PFSK-1 (cell line): ENCODE measurements around the gene PPFIA1.

Experiments
- FOXP2 ChIP-seq: optimal IDR thresholded peaks from 2 replicates; pipeline ENCODE3; 2011; ENCODE audit warnings: borderline replicate concordance, control low read depth, inconsistent platforms; ENCODE audit not compliant: insufficient read depth; ENCODE audit errors: extremely low read length, extremely low read depth
- POLR2AphosphoS5 ChIP-seq: IDR thresholded peaks from 2 replicates; pipeline ENCODE4 v1.6.1; 2012; ENCODE audit warnings: low read depth, mild to moderate bottlenecking, control low read depth, low read length, moderate library complexity
- SIN3A ChIP-seq: IDR thresholded peaks from 2 replicates; pipeline ENCODE4 v1.6.1; 2012; ENCODE audit warnings: mild to moderate bottlenecking, low read length, moderate library complexity, borderline replicate concordance; ENCODE audit not compliant: insufficient read depth
- TAF1 ChIP-seq: IDR thresholded peaks from 2 replicates; pipeline ENCODE4 v1.6.1; 2012; ENCODE audit warnings: low read length, control low read depth, borderline replicate concordance; ENCODE audit not compliant: insufficient read depth
- TF ChIP-seq, protein P1 (sequence below), 2 experiments: IDR thresholded peaks; 2 replicates each; pipeline versions ENCODE4 v1.6.1 to v1.8.0; 2011 to 2012; ENCODE audit warnings: low read depth in 2 of 2, low read length in 2 of 2, control low read depth in 1 of 2, inconsistent platforms in 1 of 2, mild to moderate bottlenecking in 1 of 2, moderate library complexity in 1 of 2; ENCODE audit not compliant: insufficient read depth in 1 of 2

Gene PPFIA1

GRCh38 chr11:70317581-70318305, 47.3 kb downstream of the PPFIA1 start:
- TF ChIP-seq POLR2AphosphoS5 (no peak), SIN3A (no peak), FOXP2 (no peak), TAF1 (no peak)
- TF ChIP-seq, protein P1, sequence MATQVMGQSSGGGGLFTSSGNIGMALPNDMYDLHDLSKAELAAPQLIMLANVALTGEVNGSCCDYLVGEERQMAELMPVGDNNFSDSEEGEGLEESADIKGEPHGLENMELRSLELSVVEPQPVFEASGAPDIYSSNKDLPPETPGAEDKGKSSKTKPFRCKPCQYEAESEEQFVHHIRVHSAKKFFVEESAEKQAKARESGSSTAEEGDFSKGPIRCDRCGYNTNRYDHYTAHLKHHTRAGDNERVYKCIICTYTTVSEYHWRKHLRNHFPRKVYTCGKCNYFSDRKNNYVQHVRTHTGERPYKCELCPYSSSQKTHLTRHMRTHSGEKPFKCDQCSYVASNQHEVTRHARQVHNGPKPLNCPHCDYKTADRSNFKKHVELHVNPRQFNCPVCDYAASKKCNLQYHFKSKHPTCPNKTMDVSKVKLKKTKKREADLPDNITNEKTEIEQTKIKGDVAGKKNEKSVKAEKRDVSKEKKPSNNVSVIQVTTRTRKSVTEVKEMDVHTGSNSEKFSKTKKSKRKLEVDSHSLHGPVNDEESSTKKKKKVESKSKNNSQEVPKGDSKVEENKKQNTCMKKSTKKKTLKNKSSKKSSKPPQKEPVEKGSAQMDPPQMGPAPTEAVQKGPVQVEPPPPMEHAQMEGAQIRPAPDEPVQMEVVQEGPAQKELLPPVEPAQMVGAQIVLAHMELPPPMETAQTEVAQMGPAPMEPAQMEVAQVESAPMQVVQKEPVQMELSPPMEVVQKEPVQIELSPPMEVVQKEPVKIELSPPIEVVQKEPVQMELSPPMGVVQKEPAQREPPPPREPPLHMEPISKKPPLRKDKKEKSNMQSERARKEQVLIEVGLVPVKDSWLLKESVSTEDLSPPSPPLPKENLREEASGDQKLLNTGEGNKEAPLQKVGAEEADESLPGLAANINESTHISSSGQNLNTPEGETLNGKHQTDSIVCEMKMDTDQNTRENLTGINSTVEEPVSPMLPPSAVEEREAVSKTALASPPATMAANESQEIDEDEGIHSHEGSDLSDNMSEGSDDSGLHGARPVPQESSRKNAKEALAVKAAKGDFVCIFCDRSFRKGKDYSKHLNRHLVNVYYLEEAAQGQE (IDR thresholded peaks at IDR 0.05; ENCODE audit: insufficient read depth in 1 of 2, low read depth in 2 of 2, low read length in 2 of 2), result no peak

DNA sequence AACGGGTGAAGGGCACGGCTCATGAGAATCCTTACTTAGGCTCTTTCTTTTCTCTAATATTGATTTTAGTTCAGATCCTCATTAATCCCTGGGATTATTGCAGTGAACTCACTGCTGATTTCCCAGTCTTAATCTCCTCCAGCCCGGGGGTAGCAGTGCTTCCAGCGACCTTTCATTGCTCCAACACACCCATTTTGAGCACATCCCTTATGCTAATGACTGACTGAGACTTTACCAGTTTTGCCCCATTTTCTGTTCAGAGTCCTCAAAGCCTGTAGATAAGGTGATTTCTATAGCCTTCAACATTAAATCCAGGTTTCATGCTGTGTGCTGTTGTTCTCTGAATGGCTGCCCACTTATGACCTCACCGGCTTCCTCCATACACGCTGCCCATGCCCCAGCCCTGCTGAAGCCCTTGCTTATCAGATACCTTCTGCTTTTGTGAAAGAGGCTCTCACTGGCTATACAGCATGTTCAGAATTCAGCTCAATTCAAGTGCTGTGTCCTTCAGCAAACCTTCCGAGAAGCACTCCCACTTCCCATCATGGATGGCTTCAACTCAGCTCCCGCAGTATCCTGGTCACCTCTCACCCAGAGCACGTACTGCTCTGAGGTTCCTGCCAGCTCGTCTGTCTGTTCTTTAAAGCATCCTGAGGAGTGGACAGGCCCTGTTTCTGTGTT, 49.0 kb downstream of the PPFIA1 start:
- TF ChIP-seq FOXP2, result no peak
- no peak for TF ChIP-seq TAF1
- TF ChIP-seq SIN3A, result no peak
- TF ChIP-seq, protein P1 (IDR thresholded peaks at IDR 0.05; ENCODE audit: insufficient read depth in 1 of 2, low read depth in 2 of 2, low read length in 2 of 2), result no peak
- TF ChIP-seq POLR2AphosphoS5, result no peak

DNA sequence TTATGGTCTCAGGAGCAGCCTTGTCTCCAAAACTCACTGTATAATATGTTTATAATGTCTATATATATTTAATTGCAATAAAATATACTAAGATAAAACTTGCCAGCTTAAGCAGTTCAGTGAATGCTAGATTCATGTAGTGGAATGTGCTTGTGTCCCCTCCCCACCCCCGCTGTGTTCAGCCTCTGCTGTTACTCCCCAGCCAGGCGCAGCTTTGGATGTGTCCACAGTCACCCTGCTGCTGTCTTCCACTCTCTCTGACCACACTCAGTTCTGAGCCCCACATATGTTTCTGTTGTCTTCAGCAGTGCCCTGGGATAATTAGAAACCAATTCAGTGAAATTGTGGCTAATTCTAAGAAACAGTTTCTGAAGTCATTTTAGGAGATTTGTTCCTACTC, 52.2 kb downstream of the PPFIA1 start:
- no peak for TF ChIP-seq SIN3A
- TF ChIP-seq, protein P1 (IDR thresholded peaks at IDR 0.05; ENCODE audit: insufficient read depth in 1 of 2, low read depth in 2 of 2, low read length in 2 of 2), result no peak
- no peak for TF ChIP-seq FOXP2
- TF ChIP-seq TAF1, result no peak
- TF ChIP-seq POLR2AphosphoS5, result no peak

DNA sequence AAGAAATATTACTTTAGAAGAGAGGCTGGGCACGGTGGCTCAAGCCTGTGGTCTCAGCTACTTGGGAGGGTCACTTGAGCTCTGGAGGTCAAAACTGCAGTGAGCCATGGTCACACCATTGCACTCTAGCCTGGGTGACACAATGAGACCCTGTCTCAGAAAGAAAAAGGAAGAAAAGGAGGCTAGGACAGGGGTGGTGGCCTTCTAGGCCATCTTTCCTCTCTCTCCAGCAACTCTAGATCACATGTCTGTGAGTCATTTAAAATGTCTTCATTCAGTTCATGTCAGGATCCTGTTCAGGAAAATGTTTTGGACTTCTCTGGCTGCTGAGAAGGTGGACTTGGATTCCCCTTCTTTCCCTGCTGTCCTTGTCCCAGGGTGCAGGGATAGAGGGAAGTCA, 53.3 kb downstream of the PPFIA1 start:
- no peak for TF ChIP-seq FOXP2
- no peak for TF ChIP-seq TAF1
- TF ChIP-seq SIN3A, result no peak
- no peak for TF ChIP-seq POLR2AphosphoS5
- TF ChIP-seq, protein P1 (IDR thresholded peaks at IDR 0.05; ENCODE audit: insufficient read depth in 1 of 2, low read depth in 2 of 2, low read length in 2 of 2), result no peak
